Nephron progenitor cell (in vitro differentiated cells): ENCODE results near the gene RALBP1.
"Not testable (repeated sequence)": the region's sequence is repeated elsewhere in the genome, so short reads cannot be mapped to it uniquely, and the experiment has no call there.

ENCODE experiments used
- DNase-seq: peaks from one replicate; pipeline ENCODE4 v3.0.0; 2021
- H3K27ac Mint-ChIP-seq: 2 replicates; pipeline ENCODE4 v1.8.0; 2021; ENCODE audit warnings: mild to moderate bottlenecking, moderate library complexity, mixed read lengths
- H3K27me3 Mint-ChIP-seq: 2 replicates; pipeline ENCODE4 v1.8.0; 2021; ENCODE audit warnings: mild to moderate bottlenecking, low read depth, mixed read lengths; ENCODE audit not compliant: poor library complexity
- H3K36me3 Mint-ChIP-seq: 2 replicates; pipeline ENCODE4 v1.8.0; 2021; ENCODE audit warnings: low read depth, mixed read lengths
- H3K4me1 Mint-ChIP-seq: 2 replicates; pipeline ENCODE4 v1.8.0; 2021; ENCODE audit warnings: mixed read lengths
- H3K4me3 Mint-ChIP-seq: 2 replicates; pipeline ENCODE4 v1.8.0; 2021; ENCODE audit warnings: mild to moderate bottlenecking, moderate library complexity, mixed read lengths
- H3K9me3 Mint-ChIP-seq: 2 replicates; pipeline ENCODE4 v1.8.0; 2021; ENCODE audit warnings: mild to moderate bottlenecking, moderate library complexity, mixed read lengths
- CTCF ChIP-seq: fragments of 200-600 bp; sonication (generic); IDR thresholded peaks from 2 replicates; pipeline ENCODE4 v1.5.0; 2021; ENCODE audit warnings: antibody characterized with exemption

RALBP1 gene

GRCh38 chr18:9474983-9475642 lies at the start of gene RALBP1:
RALBP1 (plus strand) TSS chr18:9475513; CDS start chr18:9513046, 37,533 bp downstream.
- H3K36me3 Mint-ChIP-seq, result peaks cover 21% of the 10 kb centered on the region
- TF ChIP-seq CTCF, result no peak
- H3K4me3 Mint-ChIP-seq, result peak within 1 kb of the TSS; percentile 89
- peak within 1 kb of the TSS; percentile 97 for H3K27ac Mint-ChIP-seq
- H3K4me1 Mint-ChIP-seq, result peaks cover 27% of the 10 kb centered on the region
- peak; percentile 98 for DNase-seq
- peaks cover 2% of the 10 kb centered on the region for H3K9me3 Mint-ChIP-seq
- peaks cover 9% of the 10 kb centered on the region for H3K27me3 Mint-ChIP-seq

- Mint-ChIP-seq H3K4me1 (no peaks in the 10 kb centered on the region), H3K9me3 (peaks cover 15% of the 10 kb centered on the region), H3K27me3 (no peaks in the 10 kb centered on the region), H3K36me3 (peaks cover 6% of the 10 kb centered on the region), H3K4me3 (no peak overlapping the region), H3K27ac (no peak overlapping the region)
- TF ChIP-seq CTCF, result no peak
- no peak for DNase-seq
Observed at GRCh38 chr18:9426753-9427152, 48.6 kb upstream of the RALBP1 start.

GRCh38 chr18:9428301-9428706 lies 47.0 kb upstream of the RALBP1 start:
- peaks cover 2% of the 10 kb centered on the region for H3K4me1 Mint-ChIP-seq
- no peak overlapping the region for H3K27ac Mint-ChIP-seq
- TF ChIP-seq CTCF, result no peak
- no peak overlapping the region for H3K4me3 Mint-ChIP-seq
- H3K9me3 Mint-ChIP-seq, result peaks cover 17% of the 10 kb centered on the region
- H3K36me3 Mint-ChIP-seq, result peaks cover 6% of the 10 kb centered on the region
- DNase-seq, result no peak
- no peaks in the 10 kb centered on the region for H3K27me3 Mint-ChIP-seq

GRCh38 chr18:9428862-9429661 lies 46.3 kb upstream of the RALBP1 start:
- Mint-ChIP-seq H3K36me3 (peaks cover 6% of the 10 kb centered on the region), H3K27me3 (no peaks in the 10 kb centered on the region), H3K9me3 (peaks cover 21% of the 10 kb centered on the region), H3K27ac (no peak overlapping the region), H3K4me3 (no peak overlapping the region), H3K4me1 (peaks cover 10% of the 10 kb centered on the region)
- DNase-seq, result no peak
- TF ChIP-seq CTCF, result no peak

GRCh38 chr18:9429662-9429993 lies 45.7 kb upstream of the RALBP1 start:
- no peak for DNase-seq
- H3K4me1 Mint-ChIP-seq, result peaks cover 15% of the 10 kb centered on the region
- no peak overlapping the region for H3K27ac Mint-ChIP-seq
- H3K9me3 Mint-ChIP-seq, result peaks cover 21% of the 10 kb centered on the region
- no peaks in the 10 kb centered on the region for H3K27me3 Mint-ChIP-seq
- no peak for TF ChIP-seq CTCF
- no peak overlapping the region for H3K4me3 Mint-ChIP-seq
- H3K36me3 Mint-ChIP-seq, result peaks cover 6% of the 10 kb centered on the region

GRCh38 chr18:9430315-9430714 lies 45.0 kb upstream of the RALBP1 start:
- Mint-ChIP-seq H3K4me1 (peaks cover 20% of the 10 kb centered on the region), H3K9me3 (peaks cover 21% of the 10 kb centered on the region)
- H3K4me3 Mint-ChIP-seq, DNase-seq, H3K36me3 Mint-ChIP-seq, H3K27me3 Mint-ChIP-seq, H3K27ac Mint-ChIP-seq: not testable (repeated sequence)
